ENCODE data around the gene TMBIM1. TPM values are rescaled to one million over a fixed set of nuclear protein-coding genes. Genes with fewer than 3 reads are reported as not detected.

The TMBIM1 gene
- total RNA-seq, 4 donors from 2014 or later, result 183 to 282 (median 202) TPM

DNA sequence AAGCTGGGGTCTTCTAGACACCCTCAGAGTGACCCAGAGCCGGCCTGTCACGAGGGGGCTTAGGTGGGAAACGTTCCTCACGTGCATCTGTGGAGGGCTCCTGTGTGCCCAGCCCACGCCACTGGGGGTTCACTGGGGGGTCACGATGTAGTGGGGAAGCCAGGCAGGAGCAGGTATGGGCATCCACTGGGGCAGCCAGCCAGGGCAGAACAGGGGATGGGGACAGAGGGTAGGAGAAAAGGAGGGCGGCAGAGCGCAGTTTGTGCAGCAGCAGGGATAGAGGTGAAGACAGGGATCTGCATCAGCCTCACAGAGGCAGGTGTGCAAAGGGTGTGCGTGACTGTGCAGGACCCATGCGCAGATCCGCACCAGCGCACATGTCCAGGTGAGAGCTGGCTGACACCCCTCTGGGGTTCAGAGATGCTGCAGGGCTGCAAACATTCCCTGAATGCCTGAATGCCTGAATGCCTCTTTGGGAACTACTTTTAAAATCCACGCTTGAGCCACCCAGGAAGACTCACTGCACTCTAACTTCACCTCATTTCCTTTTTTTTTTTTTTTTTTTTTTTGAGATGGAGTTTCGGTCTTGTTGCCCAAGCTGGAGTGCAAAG lies 11.9 kb downstream of the TMBIM1 start:
- no peak for DNase-seq (ENCODE audit: low spot score in 2 of 2)
- Histone ChIP-seq H3K27me3 (no peaks in the 10 kb centered on the region), H3K4me1 (peaks cover 3 to 61% (median 40%) of the 10 kb centered on the region in 4 donors), H3K4me3 (no peak overlapping the region), H3K27ac (peak overlapping the region in 2 of 4 donors; percentile 14 to 29), H3K36me3 (peaks cover 3 to 70% (median 32%) of the 10 kb centered on the region in 3 donors), H3K9me3 (no peaks in the 10 kb centered on the region)
- WGBS, 2 donors, result 81 to 85% methylated on average over 13 to 14 of the region's 14 CpGs
- TF ChIP-seq, protein P1, sequence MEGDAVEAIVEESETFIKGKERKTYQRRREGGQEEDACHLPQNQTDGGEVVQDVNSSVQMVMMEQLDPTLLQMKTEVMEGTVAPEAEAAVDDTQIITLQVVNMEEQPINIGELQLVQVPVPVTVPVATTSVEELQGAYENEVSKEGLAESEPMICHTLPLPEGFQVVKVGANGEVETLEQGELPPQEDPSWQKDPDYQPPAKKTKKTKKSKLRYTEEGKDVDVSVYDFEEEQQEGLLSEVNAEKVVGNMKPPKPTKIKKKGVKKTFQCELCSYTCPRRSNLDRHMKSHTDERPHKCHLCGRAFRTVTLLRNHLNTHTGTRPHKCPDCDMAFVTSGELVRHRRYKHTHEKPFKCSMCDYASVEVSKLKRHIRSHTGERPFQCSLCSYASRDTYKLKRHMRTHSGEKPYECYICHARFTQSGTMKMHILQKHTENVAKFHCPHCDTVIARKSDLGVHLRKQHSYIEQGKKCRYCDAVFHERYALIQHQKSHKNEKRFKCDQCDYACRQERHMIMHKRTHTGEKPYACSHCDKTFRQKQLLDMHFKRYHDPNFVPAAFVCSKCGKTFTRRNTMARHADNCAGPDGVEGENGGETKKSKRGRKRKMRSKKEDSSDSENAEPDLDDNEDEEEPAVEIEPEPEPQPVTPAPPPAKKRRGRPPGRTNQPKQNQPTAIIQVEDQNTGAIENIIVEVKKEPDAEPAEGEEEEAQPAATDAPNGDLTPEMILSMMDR (IDR thresholded peaks at IDR 0.05), result no peak
- no peak for TF ChIP-seq POLR2A (IDR thresholded peaks at IDR 0.05)
- no peak for TF ChIP-seq EP300 (IDR thresholded peaks at IDR 0.05)

DNA sequence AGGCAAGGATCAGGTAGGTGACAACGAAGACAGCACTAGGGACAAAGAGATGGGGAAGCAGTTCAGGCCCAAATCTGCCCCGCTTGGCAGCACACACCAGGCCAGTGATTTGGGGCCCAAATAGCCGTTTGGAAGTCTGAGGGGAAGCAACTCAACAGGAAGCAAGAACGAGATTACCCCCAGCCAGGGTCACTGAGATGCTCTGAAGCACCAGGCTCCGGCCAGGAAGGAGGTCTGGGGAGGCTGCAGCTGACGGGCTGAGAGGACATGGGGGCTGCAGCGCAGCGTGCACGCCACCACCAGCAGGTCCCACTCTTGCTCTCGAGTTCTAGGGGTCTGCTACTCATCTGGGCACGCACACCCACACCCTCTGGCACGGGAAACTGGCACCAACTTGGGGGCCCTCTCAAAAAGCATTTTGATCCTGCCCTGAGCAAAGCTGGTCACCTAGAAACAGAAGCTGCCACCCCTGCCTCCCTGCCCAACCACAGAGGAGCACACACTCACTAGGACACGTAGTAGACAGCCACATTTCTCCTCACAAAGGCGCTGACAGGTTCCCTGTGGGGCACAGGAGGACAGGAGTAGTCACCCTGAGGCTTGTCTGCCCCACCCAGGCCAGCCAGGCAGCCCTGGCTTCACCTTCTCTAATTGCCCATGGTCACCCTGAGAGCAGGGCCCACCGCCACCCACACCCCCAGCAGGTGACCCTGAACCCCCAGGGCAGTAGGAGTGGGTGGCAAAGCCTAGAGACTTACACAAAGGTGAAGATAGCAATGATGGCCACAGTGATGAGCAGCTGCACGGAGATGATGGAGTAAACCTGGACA lies 13.6 kb downstream of the TMBIM1 start:
- H3K9me3 ChIP-seq, result no peaks in the 10 kb centered on the region
- H3K4me3 ChIP-seq, result no peak overlapping the region
- DNase-seq (ENCODE audit: low spot score in 2 of 2), result no peak
- peaks cover 0 to 60% (median 23%) of the 10 kb centered on the region in 4 donors for H3K4me1 ChIP-seq
- no peaks in the 10 kb centered on the region for H3K27me3 ChIP-seq
- TF ChIP-seq, protein P1 (IDR thresholded peaks at IDR 0.05), result no peak
- TF ChIP-seq POLR2A (IDR thresholded peaks at IDR 0.05) (no peak), EP300 (IDR thresholded peaks at IDR 0.05) (no peak)
- H3K27ac ChIP-seq, result peak overlapping the region in 1 of 4 donors; percentile 14
- 76 to 86% methylated on average over 15 to 16 of the region's 16 CpGs for WGBS, 2 donors
- peaks cover 3 to 86% (median 39%) of the 10 kb centered on the region in 3 donors for H3K36me3 ChIP-seq

DNA sequence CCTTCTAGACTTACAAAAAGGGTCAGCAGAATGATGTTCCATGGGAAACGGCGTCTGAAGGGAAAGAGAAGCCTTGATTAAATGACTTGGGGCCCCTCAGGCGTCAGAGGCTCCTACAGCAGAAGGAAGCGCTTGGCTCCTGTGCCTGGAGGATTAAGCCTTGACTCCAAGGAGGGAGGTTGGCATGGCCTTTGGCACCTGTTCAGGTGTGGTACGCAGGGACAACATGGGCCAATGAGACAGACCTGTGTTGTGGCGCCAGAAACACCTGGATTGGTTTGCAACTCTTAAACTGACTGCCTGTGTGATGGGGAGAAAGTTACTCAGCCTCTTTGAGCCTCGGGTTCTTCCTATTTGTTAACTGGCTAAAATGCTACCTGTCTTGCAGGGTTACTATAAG lies 14.4 kb downstream of the TMBIM1 start:
- peak overlapping the region in 1 of 4 donors; percentile 95 for H3K27ac ChIP-seq
- H3K27me3 ChIP-seq, result no peaks in the 10 kb centered on the region
- no peaks in the 10 kb centered on the region for H3K9me3 ChIP-seq
- no peak overlapping the region for H3K4me3 ChIP-seq
- peaks cover 0 to 60% (median 19%) of the 10 kb centered on the region in 4 donors for H3K4me1 ChIP-seq
- 61 to 74% methylated on average over 7 of the region's 7 CpGs for WGBS, 2 donors
- TF ChIP-seq POLR2A (IDR thresholded peaks at IDR 0.05), result no peak
- TF ChIP-seq, protein P1 (IDR thresholded peaks at IDR 0.05), result no peak
- TF ChIP-seq EP300 (IDR thresholded peaks at IDR 0.05), result no peak
- H3K36me3 ChIP-seq, result peaks cover 3 to 89% (median 39%) of the 10 kb centered on the region in 3 donors
- DNase-seq (ENCODE audit: low spot score in 2 of 2), result no peak

DNA sequence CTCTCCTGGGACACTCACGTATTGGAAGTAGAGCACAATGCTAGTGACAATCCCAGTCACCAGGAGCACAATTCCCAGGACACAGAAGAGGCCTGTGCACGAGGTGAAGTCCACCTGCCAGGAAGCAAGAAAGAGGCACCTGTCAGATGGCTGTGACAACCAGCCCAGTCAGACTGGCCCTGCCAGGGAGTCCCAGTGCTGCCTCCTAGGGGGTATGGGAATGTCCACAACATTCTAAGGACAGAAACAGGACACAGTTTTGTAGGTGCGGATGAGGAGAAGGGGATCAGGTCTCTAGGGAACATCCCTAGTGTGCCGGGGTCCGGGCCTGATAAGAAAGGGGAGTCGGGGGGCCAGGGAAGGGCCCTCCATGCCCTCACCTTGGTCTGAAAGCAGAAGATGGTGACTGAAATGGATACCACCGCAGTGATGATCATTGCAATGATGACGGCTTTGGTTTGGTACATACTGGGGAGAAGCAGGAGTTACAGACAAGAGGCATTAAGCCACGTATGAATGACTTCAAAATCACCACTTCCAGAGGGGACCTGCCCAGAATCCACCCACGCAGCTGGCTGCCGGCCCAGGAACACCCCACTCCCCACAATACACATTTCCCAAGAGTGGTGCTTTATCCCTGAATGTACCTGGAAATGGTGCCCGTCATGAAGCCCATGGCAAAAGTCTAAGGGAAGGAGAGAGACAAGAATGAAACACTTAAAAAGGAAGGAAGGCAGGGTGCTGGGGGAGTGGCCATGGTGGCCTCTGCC lies 15.1 kb downstream of the TMBIM1 start:
- Histone ChIP-seq H3K4me3 (no peak overlapping the region), H3K36me3 (peaks cover 3 to 87% (median 39%) of the 10 kb centered on the region in 3 donors), H3K27me3 (no peaks in the 10 kb centered on the region), H3K27ac (peak overlapping the region in 2 of 4 donors; percentile 40 to 95), H3K4me1 (peaks cover 0 to 60% (median 20%) of the 10 kb centered on the region in 4 donors), H3K9me3 (no peaks in the 10 kb centered on the region)
- no peak for DNase-seq (ENCODE audit: low spot score in 2 of 2)
- WGBS, 2 donors, result 71 to 74% methylated on average over 11 to 12 of the region's 12 CpGs
- TF ChIP-seq, protein P1 (IDR thresholded peaks at IDR 0.05), result no peak

Data from tibial nerve (tissue), 4 donors.